ENCODE data around the gene ATP11A.

ATP11A gene

DNA sequence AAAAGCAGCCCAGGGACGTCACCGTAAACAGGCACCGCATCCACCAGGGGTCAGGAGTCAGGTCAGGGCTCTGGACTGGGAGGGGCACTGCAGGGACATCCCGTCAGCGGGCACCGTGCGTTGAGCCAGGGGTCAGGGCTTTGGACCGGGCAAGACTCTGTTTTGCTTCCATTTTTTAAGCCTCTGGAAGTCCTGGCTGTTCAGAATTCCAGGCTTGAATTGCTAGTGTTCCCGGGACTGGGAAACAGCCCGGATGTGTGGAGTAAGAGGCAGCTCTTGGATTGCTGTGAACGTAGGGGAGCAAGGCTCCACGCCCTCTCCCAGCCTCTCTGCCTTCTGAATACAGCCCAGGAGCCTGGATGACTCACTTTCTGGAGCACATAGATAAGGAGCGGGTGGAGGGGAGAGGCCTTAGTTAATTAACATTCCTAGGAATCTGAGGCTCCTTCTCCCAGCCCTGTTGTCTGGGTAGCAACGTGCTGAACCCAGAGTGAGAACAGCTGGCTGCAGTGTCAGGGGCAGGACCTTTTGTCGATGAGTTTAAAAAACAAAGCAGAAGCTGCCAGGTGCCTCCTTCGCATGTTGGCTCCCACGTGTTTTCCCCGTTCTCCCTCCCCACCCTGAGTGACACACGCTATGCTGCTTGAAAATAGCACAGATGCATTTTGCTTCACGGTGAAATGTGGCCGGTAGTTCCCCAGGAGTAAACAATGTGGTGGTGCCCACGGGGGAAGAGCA lies 21.9 kb downstream of the ATP11A start:
- no peak for DNase-seq

DNA sequence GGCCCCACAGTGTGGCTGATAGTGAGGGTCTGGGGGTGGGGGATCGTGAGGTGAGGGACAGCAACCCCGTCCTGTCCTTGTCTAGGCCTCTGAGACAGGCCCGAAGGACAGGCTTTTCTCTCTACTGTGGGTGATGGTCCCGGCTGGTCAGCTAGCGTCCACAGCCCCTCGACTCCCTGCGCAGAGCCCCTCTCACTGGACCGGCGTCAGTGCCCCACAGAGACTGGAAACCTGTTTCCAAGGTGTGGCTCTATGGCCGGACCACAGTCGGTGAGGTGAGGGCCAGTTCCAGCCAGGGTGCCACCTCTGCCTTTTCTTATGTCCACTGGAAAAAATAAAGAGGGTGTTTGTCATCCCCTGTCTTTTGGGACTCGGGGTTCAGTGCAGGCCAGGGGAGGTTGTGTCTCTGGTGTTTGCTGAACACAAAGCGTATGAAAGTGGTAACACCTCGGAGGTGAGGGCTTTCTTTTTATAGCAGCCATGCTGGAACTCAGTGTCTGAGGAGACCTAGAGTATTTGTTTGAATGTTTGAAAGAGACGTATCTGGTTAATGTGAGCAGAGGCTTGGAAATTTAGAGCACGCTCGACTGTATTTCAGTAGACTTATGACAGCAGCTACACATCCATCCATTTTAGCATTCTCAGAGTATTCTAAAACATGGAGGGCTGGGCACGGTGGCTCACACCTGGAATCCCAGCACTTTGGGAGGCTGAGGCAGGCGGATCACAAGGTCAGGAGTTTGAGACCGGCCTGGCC lies 22.8 kb downstream of the ATP11A start:
- no peak for DNase-seq

DNA sequence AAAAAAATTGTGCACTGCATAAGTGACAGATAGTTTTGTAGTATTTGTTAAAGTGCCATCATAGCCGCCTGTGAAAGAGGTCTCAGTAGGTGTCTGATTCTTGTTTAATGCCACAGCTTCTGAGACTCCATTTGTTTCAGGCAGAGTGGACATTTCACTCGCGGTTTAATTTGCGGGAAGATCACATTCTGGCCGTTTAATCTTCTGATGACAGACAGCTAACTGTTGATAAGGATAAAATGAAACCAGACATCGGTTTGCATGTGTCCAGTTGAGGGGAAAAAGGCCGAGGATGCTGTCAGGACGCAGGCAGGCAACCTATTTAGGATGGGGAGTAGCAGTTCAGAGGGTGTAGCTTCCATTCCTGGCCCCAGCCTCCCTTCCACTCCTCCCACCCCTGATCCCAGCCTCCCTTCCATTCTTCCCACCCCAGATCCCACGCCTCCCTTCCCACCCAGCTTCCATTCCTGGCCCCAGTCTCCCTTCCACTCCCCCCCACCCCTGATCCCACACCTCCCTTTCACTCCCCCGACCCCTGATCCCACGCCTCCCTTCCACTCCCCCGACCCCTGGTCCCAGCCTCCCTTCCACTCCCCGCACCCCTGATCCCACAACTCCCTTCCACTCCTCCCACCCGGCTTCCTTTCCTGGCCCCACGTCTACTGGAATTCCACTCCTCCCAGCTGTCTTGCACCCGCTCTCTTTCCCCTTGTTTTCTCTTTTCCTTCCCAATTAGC lies 23.8 kb downstream of the ATP11A start:
- DNase-seq = no peak

DNA sequence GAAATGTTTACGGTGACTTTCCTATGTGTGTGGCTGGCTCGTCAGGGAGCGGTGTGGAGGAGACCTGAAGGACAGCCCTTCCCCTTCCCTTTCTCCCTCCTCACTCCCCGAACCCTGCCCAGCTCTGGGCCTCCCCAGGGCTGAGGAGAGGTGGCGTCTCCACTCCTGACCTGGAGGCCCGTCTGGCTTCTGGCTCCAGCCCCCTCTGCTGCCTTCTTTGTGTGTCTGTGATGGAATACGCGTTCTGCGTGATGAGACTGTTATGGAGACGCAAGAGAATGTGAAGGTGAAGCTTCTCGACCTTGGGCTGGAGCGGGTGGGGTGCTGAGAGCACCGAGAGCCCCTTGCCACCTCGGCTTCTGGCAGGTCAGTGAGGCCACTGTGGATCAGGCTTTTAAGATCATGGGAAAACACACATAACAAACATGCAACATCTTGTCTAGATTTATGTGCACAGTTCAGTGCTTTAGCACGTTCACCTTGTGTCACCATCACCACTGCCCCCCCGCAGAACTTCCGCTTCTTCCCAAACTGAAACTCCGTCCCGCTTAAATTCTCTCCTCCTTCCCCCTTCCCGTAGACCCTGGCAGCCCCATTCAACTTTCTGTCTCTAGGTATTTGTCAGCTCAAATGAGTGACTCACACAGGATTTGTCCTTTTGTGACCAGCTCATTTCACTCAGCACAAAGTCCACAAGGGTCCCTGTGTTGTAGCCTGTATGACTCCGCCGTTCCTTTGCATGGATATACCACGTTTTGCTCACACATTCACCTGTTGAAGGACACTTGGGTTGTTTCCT lies 24.7 kb downstream of the ATP11A start:
- DNase-seq = no peak

GRCh38 chr13:112715210-112715609 lies 25.4 kb downstream of the ATP11A start:
- no peak for DNase-seq

DNA sequence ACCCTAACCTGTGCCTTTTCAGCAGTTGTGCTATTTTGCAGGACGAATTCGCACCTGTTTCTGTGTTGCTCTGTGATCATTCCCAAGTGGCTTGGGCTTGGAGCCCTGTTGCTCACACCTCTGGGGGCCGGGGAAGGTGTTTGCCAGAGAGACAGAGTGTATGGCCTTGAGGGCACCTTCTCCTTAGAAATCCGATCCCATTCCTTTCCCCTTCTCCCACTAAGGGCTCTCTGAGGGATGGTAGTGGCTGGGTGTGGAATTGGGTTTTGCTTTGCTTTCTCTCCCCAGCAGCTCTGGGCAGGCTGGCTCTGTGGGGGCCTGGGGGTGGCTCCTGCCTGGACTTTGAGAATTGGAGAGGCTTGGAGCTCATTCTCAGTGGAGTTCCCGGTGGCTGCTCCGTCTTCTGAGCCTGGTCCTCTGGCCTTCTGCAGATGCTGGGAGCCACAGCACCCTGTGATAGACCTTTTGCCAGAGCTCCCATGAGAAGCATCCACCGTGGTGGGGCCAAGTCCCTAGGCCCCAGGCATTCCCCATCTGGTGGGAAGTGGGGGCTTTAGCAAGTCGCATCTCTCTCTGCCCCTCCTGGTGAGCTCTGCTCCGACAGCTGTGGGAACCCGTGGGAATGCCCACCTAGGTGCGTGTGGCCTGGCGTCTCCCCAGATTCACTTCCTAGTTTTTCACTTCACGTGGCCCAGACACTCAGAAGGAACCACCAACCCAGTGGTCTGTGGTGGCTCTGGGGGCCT lies 26.1 kb downstream of the ATP11A start:
- DNase-seq = no peak

- no peak for DNase-seq
Observed at GRCh38 chr13:112716461-112716820, 26.6 kb downstream of the ATP11A start.

GRCh38 chr13:112716841-112717520 lies 27.1 kb downstream of the ATP11A start:
- no peak for DNase-seq

GRCh38 chr13:112718318-112718717 lies 28.5 kb downstream of the ATP11A start:
- no peak for DNase-seq

- DNase-seq = no peak
Observed at GRCh38 chr13:112719016-112719415, 29.2 kb downstream of the ATP11A start.

DNA sequence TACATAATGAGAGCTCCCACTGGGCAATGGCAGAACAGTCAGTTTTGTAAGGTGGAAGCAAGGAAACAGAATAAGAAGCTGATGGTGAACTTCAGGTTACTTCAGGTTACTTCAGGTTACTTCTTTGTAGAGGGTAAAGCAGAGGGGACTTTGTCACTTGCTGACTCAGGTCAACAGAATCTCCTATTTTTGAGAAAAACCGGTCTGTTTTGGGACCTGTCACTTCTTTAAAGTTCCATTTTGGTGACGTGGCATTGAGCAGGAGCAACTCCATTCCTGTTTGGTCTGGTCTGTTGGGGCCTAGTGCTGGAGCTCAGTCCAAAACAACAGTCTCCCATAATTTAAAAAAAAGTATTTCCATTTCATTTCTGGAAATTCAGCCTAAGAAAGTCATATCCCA lies 29.7 kb downstream of the ATP11A start:
- no peak for DNase-seq

DNA sequence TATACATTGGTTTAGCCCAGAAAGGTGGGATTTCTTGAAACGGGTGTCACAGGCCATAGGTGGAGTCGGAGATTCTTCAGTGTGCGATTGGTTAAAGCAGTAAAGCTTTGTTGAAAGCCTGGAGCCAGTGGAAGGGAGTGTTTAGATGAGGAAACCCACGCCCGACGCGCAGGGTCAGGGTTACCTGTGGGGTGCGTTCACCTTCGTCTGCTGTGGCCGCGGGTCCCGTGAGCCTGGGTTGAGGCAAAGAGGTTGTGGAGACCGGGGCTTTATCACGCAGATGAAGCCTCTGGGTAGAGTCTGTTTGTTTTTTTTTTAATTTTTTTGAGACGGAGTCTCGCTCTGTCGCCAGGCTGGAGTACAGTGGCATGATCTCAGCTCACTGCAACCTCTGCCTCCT lies 30.4 kb downstream of the ATP11A start:
- no peak for DNase-seq

- no peak for DNase-seq
Observed at GRCh38 chr13:112720814-112721197, 31.0 kb downstream of the ATP11A start.

DNA sequence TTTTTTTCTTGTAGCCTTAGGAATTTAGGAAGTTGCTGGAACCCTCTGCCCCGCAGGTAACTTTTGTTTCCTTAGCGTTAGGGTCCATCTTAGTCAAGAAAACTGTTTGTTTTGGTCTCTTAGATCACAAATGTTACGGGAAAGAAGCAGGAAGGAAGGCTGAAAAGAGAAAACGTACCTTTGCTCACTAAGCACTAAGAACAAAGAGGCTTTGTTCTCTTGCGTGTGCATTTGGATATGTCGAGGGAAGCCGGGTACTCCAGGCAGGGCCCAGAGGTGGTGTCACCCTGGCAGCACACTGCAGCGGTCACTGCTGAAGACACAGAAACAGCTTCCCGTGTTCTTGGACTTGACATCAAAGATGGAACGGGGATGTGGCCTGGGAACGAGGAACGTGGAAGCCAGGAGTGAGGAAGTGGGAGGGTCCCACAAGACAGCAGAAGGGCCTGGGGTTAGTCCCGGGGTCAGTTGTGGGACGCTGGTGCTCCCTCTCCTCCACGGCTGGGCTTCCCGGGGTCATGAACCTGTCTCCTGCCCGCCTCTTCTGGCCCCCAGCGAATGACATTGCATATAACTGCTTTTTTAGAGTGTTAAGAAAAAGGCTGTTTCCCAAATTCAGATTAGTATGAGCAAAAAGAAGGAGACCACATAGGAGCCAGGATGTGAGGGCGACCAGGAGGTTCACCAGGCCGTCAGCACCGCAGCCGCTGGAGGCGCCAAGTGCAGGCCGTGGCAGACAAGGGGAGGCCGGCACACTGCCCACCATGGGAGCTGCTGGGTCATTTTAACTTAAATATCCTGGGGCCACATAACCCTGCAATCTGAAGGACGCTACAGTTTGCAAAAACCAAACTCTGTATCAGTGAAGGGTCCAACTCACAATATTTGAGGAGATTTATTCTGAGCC lies 31.6 kb downstream of the ATP11A start:
- no peak for DNase-seq

DNA sequence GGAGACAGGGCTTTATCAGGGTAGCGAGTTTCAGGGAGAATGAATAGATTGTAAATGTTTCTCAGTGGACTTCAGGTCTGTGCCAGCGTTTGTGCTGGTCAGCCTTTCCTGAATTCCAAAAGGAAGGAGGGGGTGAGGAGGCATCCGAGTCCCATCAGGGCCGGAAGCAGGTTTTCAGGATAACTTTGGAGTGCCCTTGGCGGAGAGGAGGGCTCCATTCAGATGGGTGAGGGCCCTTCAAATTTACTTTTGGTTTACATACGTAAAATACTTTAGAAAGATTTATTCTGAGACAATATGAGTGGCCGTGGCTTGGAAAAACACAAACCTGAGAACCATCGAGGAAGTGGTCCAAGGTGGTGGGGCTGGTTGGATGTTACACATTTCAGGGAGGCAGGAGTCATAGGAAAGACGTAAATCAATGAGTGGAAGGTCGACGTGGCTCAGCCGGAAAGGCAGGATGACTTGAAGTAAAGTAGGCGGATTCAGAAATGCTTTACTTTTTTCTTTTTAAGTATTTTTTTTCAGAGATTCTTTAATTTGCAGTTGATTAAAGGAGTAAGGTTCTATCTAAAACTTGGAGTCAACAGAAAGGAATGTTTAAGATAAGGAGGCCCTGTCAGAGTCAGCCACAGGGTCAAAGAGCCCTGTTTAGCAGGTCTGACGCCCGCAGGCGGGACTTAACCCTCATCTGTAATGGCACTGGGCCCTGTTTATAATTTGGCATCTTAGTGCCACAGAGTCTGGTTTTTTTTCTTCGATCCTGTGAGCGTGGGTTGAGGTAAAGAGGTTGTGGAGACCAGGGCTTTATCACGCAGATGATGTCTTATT lies 32.8 kb downstream of the ATP11A start:
- peak in 1 of 5 experiments; percentile 5 for DNase-seq

- DNase-seq = no peak
Observed at GRCh38 chr13:112723771-112724170, 33.9 kb downstream of the ATP11A start.

GRCh38 chr13:112724788-112725345 lies 35.0 kb downstream of the ATP11A start:
- no peak for DNase-seq

DNA sequence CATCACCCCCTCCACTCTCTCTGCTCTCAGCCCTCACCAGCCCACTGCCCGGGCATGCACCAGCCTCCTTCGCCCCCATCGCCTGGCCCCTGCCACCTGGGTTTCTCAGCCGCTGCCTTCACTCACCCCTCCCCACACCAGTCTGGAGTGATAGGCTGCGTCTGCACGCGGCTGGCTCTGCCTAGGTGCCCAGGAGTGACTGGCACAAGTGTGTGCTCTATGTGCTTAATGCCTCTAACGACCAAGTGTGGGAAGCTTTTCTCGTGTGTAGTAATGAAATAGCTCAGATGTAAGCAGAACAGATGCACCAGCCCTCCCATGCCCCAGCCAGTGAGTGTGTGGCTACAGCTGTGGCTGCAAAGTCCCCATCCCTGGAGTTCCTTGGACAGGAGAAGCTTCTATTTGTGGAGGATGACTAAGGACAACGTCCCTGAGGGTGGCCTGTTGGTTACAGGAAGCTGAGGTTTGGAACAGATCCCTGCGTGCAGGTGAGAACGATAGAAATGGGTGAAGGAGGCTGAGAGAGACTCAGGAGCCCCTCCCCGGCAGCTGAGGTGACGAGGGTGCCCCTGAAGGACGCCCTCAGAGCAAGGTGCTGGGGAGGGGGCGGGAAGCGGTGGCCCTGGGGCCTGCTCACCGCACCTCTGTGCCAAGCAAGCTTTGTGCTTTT lies 35.6 kb downstream of the ATP11A start:
- DNase-seq = peak in 1 of 5 experiments; percentile 18

Measured in T-helper 2 cell (primary cell).